Kidney (tissue), 14 donors: Measurements from ENCODE around the gene FRMD4A. TPM values are rescaled to one million over a fixed set of nuclear protein-coding genes. Genes with fewer than 3 reads are reported as not detected.

Experiments used
- DNase-seq, 5 donors: peaks; one replicate each; pipeline ENCODE4 v3.0.0-alpha.2; 2013 to 2020
- FAIRE-seq: peaks from 2 replicates; lab custom pipeline; 2012; peaks lifted over from hg19 to GRCh38; lab: Jason Lieb, UNC
- H3K27ac ChIP-seq, 2 donors: one replicate each; pipeline ENCODE4 v1.7.0; 2013; ENCODE audit warnings: low read depth in 2 of 2, low read length in 2 of 2, inconsistent platforms in 1 of 2
- H3K27me3 ChIP-seq: one replicate; pipeline ENCODE4 v1.7.1; 2013; ENCODE audit warnings: low read length, inconsistent platforms; ENCODE audit not compliant: control insufficient read depth, insufficient read depth
- H3K36me3 ChIP-seq, 3 donors: one replicate each; pipeline versions ENCODE4 v1.7.0 to v1.7.1; 2013; ENCODE audit warnings: low read length in 3 of 3, control low read depth in 1 of 3, inconsistent platforms in 1 of 3; ENCODE audit not compliant: insufficient read depth in 3 of 3, control insufficient read depth in 2 of 3
- H3K4me1 ChIP-seq, 3 donors: one replicate each; pipeline versions ENCODE4 v1.7.0 to v1.7.1; 2013; ENCODE audit warnings: low read length in 3 of 3, inconsistent platforms in 1 of 3, low read depth in 1 of 3; ENCODE audit not compliant: control insufficient read depth in 2 of 3, insufficient read depth in 2 of 3
- H3K4me3 ChIP-seq, 3 donors: one replicate each; pipeline versions ENCODE4 v1.7.0 to v1.8.1; 2013; ENCODE audit warnings: low read length in 3 of 3, control low read depth in 1 of 3, inconsistent platforms in 1 of 3
- H3K9ac ChIP-seq, 3 donors: one replicate each; pipeline versions ENCODE4 v1.7.0 to v1.7.1; 2013; ENCODE audit warnings: low read length in 3 of 3, control low read depth in 1 of 3, inconsistent platforms in 1 of 3
- H3K9me3 ChIP-seq, 3 donors: one replicate each; pipeline versions ENCODE4 v1.7.0 to v1.7.1; 2013; ENCODE audit warnings: low read length in 3 of 3, control low read depth in 1 of 3, inconsistent platforms in 1 of 3; ENCODE audit not compliant: control insufficient read depth in 2 of 3, insufficient read depth in 1 of 3
- intact Hi-C: fragments of 100-400 bp; cut with DNase I; formaldehyde crosslinking; loops from one replicate; pipeline ENCODE4 v1.11.1; 2022
- polyA plus RNA-seq: library from polyadenylated mRNA; stranded (reverse); fragments of 350-450 nt; fragmentation: Illumina TruSeq; extraction: RNeasy Lipid Tissue Mini Kit (QIAGEN cat#74804); gene quantifications from one replicate; pipeline ENCODE4 v1.2.3, GENCODE V29; 2014; ENCODE audit warnings: low read depth, low replicate concordance; ENCODE audit not compliant: insufficient read depth
- total RNA-seq: library from RNA; stranded (reverse); fragmentation: NEBNext Ultra II Directional; extraction: Animal tissue kit (Norgen Biotek cat#: 25700); gene quantifications from one replicate; pipeline ENCODE4 v1.2.1, GENCODE V29; 2021
- TF ChIP-seq, protein P1 (sequence below): IDR thresholded peaks from 3 replicates; pipeline ENCODE4 v1.5.1; 2012; ENCODE audit warnings: mild to moderate bottlenecking, moderate library complexity, borderline replicate concordance; ENCODE audit not compliant: insufficient read depth; ENCODE audit errors: extremely low read depth
- donor health status: control.
- donor health status: control.
- donor health status: control.
- donor health status: control.
- donor health status: control.
- donor health status: DM: yes; HTN: yes; CAD: no.
- donor health status: Normal renal cell carcinoma (clear cell type).

The FRMD4A gene
- total and polyA plus RNA-seq, 2 donors from 2014 or later, result 16.0 to 68.2 TPM

GRCh38 chr10:13669182-13669855 is 661.4 kb downstream of the FRMD4A start:
- Histone ChIP-seq H3K9ac (peak overlapping the region in 1 of 3 donors; percentile 17), H3K9me3 (no peaks in the 10 kb centered on the region), H3K27ac (peak overlapping the region; percentile 84 to 85), H3K36me3 (peaks cover 9 to 32% (median 15%) of the 10 kb centered on the region in 3 donors), H3K4me3 (no peak overlapping the region), H3K4me1 (peaks cover 13 to 19% (median 15%) of the 10 kb centered on the region in 3 donors), H3K27me3 (no peaks in the 10 kb centered on the region)
- TF ChIP-seq, protein P1, sequence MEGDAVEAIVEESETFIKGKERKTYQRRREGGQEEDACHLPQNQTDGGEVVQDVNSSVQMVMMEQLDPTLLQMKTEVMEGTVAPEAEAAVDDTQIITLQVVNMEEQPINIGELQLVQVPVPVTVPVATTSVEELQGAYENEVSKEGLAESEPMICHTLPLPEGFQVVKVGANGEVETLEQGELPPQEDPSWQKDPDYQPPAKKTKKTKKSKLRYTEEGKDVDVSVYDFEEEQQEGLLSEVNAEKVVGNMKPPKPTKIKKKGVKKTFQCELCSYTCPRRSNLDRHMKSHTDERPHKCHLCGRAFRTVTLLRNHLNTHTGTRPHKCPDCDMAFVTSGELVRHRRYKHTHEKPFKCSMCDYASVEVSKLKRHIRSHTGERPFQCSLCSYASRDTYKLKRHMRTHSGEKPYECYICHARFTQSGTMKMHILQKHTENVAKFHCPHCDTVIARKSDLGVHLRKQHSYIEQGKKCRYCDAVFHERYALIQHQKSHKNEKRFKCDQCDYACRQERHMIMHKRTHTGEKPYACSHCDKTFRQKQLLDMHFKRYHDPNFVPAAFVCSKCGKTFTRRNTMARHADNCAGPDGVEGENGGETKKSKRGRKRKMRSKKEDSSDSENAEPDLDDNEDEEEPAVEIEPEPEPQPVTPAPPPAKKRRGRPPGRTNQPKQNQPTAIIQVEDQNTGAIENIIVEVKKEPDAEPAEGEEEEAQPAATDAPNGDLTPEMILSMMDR, result no peak
- FAIRE-seq (peak; percentile 17), DNase-seq (peak in 2 of 5 donors; percentile 48 to 54)
- intact Hi-C loops, result no loop called here

- intact Hi-C loops, result no loop called here
- FAIRE-seq (no peak), DNase-seq (no peak)
- H3K4me3 ChIP-seq, result no peak overlapping the region
- no peak overlapping the region for H3K9ac ChIP-seq
- H3K4me1 ChIP-seq, result peaks cover 11 to 19% (median 13%) of the 10 kb centered on the region in 3 donors
- H3K36me3 ChIP-seq, result peaks cover 9 to 32% (median 18%) of the 10 kb centered on the region in 3 donors
- peak overlapping the region in 1 of 2 donors; percentile 84 for H3K27ac ChIP-seq
- H3K9me3 ChIP-seq, result no peaks in the 10 kb centered on the region
- TF ChIP-seq, protein P1, result no peak
- no peaks in the 10 kb centered on the region for H3K27me3 ChIP-seq
Measured at GRCh38 chr10:13668126-13668525, 662.6 kb downstream of the FRMD4A start.

DNA sequence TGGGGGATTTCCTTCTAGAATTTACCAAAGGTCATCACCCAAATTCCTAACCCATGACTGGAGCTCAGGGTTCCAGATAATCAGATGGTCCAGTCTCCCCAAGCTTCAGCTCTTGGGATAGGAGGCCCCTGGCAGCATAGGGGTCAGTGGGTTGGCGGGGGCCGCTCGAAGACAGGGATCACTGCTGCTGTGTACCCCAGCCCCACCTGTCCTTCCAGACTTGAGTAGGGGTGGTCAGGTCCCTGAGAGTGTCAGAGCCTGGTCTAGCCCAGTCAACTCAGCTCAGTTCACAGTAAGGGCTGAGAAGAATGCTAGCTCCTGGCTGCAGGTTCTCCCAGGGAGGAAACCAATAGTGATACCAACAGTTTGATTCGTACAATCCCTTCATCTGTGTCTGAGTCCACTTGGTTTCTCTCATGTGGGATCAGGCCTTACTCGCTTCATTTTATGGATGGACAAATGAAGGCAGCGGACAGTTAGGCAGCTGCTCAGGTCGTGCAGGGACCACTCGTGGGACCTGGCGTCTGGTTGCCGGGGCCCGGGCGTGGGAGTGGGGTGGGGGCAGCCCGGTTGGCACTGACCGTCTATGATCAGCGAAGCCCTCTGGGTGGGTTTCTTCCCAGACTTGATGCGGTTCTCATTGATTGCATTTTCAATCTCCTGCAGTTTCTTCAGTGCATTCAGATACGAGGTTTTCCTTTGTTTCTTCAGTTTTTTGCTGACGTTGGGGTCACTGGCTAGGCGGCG is 665.0 kb downstream of the FRMD4A start:
- TF ChIP-seq, protein P1, result no peak
- Histone ChIP-seq H3K27me3 (no peaks in the 10 kb centered on the region), H3K4me3 (no peak overlapping the region), H3K9me3 (no peaks in the 10 kb centered on the region), H3K27ac (no peak overlapping the region), H3K4me1 (peaks cover 0 to 16% (median 9%) of the 10 kb centered on the region in 3 donors), H3K9ac (no peak overlapping the region), H3K36me3 (peaks cover 9 to 46% (median 17%) of the 10 kb centered on the region in 3 donors)
- no peak for DNase-seq
- intact Hi-C loops, result no loop called here
- FAIRE-seq, result no peak
